GM21529 (cell line): ENCODE measurements around the gene PID1.

ENCODE experiments used
- ATAC-seq: cut with Tn5 transposase; IDR thresholded peaks from one replicate; pipeline ENCODE4 v1.9.1; 2021; ENCODE audit not compliant: unreplicated experiment

Gene PID1, protein sequence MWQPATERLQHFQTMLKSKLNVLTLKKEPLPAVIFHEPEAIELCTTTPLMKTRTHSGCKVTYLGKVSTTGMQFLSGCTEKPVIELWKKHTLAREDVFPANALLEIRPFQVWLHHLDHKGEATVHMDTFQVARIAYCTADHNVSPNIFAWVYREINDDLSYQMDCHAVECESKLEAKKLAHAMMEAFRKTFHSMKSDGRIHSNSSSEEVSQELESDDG

DNA sequence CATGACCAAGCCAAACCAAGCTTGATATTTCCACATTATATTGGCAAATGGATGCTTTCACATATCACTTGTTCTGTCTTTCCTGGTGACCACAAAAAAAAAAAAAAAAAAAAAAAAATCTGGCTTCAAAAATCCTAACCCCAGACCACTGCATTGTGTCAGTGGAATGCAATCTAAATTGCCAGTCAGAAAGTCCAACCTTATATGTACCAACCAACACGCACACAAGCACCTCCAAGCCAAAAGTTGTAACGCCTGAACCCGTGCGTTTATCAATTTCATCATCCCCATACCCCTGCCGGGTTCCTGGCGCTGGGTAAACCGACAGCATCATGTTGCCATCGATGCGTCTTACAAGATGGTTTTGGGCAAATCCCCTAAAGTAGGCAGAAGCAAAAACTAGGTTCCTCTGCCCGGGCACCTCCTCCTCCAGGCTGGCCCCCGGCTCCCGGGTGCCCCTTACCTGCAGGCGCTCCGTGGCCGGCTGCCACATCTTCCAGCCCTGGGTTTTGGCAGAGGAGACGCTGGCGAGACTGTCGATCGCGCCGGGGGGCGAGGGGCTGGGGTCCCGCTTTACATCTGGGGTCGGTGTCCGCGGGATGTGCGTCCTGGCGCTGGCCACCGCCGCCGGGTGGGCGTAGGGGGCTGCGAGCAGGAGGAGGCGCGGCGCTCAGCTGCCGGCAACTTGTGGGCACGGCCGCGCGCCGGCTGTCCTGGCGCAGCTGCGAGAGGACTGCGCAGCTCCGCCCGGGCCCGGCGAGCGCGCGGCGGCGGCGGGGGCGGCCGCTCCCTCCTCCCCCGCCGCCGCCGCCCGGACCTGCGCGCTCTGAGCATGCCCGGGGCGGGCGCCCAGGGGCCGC is at the start of gene PID1:
Gene PID1 (minus strand): TSS at position 737 of the 860 bp plus-strand sequence. CDS start 244 bp downstream, at position 493.
- ATAC-seq, result no peak

DNA sequence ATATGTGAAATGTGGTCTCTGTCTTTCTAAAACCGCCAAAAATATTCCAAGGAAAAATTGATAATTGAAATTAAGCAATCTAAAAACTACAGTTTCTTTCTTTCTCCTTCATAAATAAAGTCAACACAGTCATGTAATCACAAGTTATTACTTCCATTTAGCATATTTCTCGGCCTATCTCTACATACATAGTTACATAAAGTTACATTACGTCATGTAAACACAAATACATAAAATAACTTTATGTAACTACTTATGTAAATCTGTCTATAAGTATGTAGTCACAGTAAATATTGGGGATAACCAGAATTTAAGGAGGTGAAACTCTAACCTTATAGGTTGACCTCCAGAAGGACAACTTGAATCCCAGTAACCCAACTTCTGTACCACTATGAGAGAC is 48.5 kb upstream of the PID1 start:
- no peak for ATAC-seq

DNA sequence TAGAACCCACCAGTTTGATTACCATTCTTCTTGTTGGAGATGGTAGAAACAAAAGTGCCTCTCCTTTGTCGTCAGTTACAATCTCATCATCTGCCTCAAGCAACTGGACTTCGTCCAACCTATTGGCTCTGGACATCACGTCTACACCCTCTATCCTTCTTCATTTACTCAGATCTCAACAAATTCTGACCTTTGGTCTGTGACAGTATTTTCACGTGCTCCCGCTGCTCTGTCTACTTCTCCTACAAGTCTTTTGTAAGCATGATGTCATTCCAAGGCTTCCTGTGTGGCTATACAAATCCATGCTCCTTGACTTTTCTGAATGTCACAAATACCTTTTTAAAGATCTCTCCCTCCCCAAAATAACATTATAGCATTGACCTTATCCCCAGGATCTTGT is 43.0 kb upstream of the PID1 start:
- no peak for ATAC-seq

DNA sequence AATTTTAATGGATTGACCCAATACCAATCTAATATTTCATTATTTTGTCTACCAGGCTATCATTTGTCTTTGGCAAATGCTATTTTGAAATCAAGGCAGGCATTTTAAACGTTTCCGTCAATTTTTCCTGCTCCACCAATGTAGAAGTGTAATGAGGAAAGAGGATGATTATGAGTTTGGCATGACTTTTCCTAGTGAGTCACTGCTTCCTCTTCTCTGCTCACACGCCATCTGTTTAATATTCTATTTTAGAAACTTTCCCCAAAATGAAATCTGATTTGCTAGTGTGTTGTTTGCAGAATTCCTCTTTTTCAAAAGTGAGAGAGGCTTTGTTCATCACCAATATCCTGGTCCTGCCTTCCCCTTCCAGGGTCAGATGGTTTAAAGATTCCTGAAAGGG is 42.5 kb upstream of the PID1 start:
- ATAC-seq, result no peak

DNA sequence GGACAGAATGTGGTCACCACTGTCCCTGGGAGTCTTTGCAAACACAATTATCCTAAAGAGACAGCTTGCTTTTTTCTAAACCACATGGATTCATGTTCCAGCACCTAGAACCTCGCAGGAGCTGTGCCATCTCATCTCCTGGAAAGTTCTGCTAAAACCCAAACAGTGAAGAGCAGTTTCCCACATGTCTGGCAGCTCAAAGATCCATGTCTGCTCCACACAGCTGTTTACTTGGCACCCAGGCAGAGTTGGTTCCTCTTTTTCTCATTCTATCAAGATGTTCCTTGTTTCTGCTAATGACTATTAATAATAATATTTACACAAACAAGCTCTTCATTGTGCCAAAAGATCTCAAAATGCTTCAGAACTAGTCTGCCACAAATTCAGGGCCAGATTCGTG is 30.1 kb upstream of the PID1 start:
- no peak for ATAC-seq

DNA sequence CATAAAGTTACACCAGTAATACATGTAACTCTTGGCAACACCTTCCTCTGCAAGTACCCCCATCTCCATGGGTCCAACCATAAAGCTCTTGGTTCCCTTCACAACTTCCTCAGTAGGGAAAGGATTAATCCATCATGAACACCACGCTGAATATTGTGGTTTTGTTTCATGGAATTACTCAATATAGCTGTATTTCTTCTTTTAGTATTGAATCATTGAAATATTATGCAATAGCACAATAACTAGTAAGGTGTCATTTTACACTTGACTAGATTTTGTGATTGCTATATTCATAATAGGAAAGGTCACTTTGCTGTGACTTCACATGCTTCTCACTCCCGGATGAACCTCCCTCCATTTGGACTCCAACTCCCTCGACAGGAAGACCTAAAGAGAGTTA is 29.7 kb upstream of the PID1 start:
- no peak for ATAC-seq

DNA sequence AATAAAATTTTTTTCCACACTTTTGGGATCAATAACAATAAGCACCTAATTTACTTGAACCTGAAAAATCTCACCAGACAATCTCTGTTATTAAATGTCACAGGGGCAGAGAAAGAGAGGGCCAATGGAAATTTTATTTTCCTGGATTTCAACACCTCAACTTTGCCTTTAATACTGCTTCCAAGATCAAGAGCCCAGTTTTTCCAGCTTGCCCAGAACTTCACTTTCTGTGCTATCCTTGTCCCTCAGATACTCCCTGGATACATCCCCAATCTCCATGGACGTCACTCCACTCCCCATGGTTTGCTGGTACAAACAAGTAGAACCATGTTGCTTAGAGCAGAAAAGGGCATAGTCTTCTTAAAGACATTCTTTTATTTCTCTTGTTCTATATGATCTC is 29.3 kb upstream of the PID1 start:
- ATAC-seq, result no peak

DNA sequence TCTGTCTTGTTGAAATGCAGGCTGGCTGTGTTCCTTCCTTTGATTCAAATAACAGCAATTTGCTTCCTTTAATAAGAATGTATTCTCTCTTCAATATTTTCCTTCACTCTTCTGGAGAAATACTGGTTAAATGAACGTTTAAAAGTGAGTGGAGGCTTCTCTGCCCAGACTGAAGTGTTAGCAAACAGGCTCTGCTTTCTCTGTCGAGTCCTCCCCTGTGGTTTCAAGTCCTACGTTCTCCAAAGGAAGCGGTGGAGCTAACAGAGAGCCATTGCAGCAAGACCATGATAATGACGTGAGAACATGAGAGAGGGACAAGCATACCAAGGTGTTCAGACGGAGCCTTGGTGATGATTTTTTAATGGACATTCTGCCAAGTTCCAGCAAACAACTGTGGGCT is 26.2 kb upstream of the PID1 start:
- ATAC-seq, result no peak

DNA sequence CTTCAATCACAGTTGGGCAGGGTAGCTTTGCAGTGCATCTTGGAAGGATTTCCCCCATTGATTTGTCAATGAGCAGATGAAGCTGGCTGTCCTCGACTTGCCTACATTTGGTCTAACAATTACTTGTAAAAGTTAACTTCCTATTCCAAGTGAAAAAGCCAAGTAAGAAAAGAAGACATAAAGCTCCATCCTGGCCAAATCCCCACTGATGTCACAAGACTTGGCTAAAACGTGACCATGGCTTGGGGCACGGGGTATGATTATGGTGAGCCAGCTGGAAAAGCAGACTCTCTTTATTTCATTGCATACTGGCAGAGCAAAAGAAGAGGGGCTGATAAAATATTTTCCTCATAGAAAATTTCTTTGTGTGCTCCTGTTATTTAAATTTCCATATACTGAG is 25.4 kb upstream of the PID1 start:
- ATAC-seq, result no peak

DNA sequence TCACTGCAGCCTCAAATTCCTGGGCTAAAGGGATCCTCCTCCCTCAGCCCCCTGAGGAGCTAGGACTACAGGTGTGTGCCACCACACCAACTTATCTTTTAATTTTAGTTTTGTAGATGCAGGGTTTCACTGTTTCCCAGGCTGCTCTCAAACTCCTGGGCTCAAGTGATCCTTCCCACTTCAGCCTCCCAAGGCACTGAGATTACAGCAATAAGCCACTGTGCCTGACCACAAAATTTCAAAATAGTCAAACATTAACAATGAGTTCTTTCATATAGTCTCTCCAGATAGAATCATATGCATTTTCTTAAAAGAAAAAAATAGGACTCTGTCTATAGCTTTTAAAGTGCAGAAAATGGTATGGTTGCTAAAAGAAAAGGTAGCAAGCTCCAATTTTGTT is 24.9 kb upstream of the PID1 start:
- no peak for ATAC-seq

DNA sequence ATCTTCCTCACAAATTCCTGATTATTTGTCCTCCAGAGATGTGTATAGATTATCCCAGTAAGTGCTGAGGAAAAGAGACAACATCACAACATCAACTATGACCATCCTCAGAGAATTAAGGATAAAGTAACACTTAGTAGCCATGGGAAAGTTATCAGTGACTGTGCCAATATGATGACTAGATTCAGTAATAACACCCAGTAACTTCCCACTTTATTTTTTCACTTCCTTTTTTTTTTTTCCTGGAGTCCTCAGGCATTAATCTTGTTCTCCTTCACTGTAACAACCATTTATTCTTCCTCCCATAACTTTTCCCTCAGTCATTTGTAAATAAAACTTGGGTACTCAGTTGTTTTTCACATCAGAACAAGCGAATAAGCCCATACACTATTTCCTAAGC is 16.7 kb upstream of the PID1 start:
- no peak for ATAC-seq

DNA sequence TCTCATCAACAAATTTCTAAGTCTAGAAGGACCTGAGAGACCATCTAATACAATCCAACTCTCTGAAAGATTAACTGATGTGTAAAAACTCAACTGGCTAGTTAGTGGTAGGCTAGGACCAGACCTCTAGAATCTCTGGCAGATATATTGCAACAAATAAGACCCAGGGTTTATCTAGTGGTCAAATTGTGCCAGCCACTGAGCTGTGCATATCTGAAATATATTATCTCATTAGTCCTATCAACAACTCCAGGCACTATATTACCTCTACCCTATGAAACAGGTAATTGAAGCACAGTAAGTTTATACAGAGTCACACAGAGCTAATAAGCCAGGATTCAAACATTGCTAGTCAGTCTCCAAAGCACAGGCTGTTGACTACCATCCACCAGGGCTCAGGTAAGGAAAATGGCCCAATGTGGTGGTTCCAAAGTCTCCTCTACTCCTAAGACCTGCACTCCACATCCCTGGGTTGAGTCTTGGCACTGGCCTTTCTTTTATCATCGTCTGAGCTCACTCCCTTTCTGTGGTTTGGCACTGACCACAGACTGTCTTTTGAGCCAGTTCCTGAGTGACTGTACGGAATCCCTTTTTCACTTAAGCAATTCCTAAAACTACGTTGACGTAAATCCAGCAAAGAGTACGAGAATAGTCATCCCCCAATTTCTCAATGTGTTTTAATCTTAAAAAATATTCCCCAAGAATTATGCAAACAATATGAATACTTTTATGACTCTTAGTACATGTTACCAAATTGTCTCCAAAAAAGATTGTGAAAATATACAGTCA is 11.9 kb upstream of the PID1 start:
- no peak for ATAC-seq

DNA sequence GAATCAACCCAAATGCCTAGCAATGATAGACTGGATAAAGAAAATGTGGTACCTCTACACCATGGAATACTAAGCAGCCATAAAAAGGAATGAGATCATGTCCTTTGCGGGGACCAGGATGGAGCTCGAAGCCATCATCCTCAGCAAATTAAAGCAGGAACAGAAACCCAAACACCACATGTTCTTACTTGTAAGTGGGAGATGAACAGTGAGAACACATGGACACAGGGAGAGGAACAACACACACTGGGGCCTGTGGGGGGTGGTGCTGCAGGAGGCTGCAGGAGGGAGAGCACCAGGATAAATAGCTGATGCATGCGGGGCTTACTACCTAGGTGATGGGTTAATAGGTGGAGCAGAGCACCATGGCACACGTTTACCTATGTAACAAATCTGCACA is 8.4 kb upstream of the PID1 start:
- ATAC-seq, result no peak

DNA sequence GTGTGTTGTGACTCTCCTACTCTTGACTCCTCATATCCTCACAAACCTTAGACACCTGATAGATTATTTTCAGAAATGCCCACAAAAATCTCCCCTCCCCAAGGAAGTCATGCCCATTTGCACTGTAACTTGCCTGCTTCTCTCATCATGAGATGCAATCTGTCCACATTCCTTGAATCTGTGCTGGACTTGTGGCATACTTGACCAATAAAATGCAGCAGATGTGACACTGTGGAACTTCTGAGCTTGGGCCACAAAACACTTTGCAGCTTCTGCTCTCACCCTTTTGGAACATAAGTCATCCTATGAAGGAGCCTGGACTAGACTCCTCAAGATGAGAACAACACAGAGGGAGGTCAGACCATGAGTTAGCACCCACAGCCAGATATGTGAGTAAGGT is 4.4 kb upstream of the PID1 start:
- ATAC-seq, result no peak

DNA sequence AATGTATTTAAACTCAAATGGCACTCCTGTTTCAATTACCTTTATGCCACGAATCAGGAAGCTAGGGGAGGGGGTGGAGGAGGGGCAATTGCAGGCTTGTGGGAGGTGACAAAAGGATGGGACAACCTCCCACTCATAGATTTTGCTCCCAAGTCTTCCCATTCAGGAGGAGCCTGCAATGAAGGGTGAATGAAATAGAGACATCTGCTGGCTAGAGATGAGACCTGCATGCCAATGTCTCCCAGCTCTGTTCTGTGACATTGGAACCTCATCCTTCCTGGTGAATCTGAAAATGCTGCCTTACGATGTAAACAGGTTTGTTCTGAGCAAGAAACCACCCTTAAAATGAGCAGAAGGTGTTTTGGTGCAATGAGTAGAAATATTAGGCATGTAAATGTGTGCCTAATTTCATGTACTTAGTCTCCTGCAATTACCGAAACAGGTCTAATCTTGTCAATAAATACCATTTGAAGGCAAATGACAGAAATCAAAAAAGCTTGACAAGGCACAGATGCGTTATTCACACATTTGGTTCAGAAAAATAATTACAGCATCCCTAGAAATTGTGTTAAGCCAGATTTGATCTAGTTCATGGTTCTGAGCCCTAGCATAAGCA is 2.7 kb upstream of the PID1 start:
- peak; percentile 76 for ATAC-seq

DNA sequence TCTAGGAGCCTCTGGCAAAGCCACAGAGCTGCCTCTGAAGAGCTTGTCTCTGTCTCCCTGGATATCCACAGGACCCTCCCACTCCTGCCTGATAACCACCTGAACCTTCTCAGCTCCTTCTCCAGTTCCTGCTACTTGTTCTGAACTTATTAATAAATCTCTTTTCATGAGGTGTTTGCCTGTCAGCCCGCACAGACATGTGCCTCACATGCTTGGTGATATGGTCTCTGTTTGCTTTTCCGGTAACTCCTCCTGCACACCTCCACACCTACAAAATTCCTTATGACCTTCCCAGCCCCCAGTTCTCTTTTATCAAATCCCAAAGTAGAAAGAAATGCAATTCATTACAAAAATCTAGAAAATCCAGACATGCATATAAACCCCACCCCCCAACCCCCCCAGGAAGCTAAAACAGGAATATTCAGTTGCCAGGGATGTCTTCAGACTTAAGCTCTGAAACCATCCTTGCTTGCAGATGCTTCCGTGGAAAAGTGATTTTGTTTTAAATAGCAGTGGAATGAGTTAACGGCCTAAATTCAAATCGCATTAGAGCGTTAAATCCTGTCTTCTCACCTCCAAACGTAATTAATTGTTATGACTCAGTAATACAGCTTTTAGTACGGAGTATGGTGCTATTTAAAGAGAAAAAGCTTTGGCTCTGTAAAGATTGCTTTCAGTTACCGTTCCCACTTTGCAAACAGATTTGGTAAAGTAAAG is 2.1 kb upstream of the PID1 start:
- no peak for ATAC-seq

DNA sequence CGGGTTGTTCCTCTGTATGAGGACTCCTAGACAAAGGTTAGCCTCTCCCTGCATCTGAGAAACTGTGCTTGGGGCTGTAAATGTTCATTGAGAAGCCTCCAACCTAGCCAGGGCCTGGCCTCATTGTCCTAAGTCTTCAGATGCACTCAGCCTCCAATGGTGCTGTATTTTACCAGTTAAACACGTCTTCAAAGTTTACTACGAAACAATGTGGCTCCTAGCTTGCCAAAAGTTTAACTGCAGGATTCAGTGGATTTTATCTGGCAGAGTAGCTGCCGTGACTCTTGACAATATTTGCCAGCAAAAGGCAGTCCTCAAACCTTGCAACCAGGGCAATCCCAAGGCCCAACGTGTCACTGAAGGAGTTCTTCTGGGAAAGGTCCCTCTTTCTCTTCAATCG is 1.1 kb downstream of the PID1 start:
- no peak for ATAC-seq

DNA sequence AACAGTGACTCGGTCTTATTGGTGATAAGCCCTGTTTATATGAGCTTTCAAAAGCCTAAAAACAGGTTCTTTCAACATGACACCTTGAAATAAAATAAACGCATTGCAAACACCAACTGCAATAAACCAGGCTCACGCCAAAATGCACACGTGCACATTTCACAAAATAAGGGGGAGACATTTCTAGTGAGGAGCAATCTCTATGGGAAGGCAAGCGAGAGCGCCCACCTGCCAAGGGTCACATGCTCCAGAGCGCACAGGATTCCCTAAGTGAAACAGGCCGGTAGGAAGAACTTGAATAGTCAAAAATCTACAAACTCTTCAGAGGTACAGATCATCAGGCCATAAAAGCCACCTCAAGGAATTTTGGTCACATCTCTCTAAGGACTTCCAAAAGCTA is 1.9 kb downstream of the PID1 start:
- ATAC-seq, result no peak

DNA sequence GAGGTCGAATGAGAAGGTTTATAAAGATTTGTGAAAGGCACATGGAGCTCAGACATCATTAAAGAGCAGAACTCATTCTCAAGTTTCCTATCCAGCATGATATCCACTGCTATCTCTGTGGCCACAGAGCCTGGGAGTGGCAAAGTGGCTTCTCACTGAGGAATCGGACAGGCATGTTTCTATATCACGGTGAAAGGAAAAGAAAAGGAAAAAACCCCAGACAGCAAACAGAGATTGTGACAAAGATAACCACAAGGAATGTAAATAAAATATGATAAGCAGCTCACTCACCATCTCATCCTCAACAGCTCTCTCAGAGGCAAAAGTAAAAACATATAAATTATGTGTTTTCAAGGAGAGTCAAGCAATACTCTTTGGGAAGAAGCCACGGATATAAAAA is 2.5 kb downstream of the PID1 start:
- ATAC-seq, result no peak

DNA sequence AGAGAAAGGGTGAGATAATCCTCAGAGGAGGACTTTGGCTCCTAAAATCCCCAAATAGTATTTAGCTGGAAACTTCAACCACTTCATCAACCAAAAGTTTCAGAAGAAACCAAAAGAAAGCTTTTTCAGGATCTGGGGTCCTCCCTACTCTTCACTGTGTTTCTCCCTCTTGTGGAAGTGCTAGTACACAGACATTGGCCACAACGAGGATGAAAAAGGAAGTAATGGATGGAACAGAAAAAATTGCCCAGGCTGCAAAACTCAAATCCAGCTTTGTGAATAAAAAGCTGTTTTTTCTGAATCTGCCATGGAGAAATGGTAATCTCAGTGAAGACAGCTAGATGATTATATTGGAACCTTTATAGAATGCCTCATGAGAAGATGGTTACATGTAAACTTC is 4.0 kb downstream of the PID1 start:
- no peak for ATAC-seq

DNA sequence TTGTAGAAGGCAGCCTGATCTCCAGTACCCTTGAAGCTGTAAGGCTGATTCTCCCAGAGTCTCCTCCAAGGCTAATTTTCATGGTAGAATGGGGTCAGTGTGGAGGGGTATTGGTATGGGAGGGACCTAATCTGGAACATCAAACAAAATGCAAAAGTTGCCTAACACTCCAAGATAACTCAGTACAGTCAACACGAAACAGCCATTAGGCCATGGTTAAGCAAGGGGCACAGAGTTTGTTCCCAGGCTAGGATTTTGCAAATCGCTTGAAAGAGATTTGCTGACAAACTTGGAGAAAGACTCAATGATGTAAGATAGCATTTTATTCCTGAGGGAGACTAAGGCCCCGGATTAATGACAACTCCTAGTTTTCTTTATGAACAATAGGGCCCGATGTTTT is 5.4 kb downstream of the PID1 start:
- no peak for ATAC-seq
